Measurements from ENCODE around the gene SLC51B.
A peak's percentile ranks its signal among the peaks of the same experiment; 100 is the strongest.
"Not testable (repeated sequence)": the region's sequence is repeated elsewhere in the genome, so short reads cannot be mapped to it uniquely, and the experiment has no call there.

The SLC51B gene

DNA sequence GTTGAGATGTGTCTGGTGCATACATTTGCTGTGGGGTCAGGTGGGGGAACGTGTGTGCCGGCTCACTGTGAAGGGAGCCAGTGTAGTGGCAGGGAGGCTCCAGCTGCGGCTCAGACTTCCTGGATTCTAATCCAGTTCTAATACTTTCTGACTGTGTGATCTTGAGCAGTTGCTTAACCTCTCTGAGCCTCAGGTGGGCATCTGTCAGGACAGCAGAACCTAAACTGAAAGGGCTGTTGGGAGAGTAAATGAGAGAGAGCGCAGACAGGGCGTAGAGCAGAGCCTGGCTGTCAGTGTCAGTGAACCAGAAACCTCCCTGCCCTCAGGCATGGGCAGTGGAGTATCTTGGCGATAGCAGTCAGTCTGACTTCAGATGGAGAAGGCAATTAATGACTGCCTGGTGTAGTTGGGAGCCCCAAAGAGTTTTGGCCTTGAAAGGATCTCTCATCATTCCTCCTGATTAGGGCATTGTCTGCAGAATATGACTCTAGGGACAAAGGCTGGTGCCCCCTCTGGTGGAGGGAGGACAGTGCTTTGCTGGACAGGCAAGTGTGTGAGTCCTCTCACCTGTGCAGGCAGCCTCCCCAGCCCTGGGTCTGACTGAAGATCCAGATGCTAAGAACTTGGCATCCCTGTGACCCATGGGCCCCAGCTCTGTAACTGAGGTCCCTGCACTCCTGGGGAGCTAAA is 40.9 kb downstream of the SLC51B start:
- DNase-seq = peak; percentile 56

DNA sequence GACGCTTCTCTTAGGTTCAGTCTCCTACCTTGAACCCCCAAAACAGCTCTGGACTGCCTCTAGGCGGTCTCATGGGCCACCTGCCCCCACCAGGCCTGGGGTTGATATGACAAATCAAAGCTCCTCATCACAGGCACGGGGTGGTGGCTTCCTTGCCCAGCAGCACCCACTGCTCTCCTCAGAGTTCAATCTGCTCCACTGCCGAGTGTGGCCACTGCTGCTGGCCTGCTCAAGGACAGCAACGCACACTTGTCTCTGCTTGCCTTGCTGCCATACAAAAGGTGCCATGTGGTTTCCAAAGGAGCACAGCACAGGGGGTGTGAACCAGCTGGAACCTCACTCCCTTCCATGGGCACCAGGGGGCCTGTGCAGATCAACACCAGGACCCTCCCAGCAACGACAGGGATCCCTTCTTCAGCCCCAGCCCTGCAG is 41.5 kb downstream of the SLC51B start:
- peak; percentile 65 for DNase-seq

DNA sequence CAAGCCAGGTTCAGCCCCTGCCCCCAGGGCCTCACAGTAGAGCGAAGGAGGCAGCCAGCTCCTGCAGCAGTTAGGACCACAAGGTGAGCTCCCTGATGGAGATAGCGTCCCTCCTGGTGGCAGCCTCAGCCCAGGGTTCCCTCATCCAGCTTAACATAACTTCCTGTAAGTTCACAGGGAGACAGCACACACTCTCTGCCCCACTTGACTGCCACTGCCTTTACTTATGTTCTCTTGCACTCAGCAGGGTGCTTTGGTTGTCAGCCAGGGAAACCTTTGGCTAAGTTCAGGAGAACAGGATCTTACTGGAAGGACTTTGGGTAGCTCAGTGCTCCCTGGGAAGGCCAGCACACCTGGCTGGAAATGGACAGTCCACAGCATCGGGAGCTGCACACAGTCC is 42.2 kb downstream of the SLC51B start:
- DNase-seq = no peak

DNA sequence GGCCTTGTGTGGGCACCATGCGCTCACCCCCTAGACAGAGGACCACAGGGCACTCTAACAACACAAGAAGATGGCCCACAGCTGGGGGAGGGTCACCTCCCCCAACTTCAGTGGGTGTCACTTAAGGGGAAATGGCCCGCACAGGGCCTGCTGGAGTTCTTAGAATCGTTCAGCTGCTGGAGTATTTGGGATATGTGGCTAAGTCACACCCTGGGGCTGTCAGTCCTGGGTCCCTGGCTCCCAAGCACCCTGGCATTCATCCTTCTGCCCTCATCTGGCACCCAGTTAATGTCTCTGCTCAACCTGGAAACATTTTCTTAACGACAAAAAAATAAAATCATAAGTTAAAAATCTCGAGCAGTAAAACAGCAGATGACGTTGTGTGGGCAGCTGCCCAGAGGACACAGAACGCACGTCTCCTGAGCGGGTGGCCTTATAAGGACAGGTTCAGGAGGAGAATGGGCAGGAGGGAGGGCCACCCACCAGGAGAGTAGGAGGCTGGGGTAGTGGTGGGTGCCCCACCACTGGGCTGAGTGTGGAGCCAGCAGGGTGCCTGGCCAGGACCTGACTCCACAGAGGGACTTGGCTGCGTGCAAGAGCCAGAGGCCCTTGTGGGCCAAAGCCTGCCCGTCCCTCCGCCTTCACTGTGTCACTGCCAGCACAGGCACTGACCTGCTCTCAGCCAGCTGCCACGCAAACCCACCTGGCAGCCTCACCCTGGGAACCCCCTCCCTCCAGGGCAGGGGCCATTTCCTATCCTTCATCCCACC is 42.9 kb downstream of the SLC51B start:
- no peak for DNase-seq

DNA sequence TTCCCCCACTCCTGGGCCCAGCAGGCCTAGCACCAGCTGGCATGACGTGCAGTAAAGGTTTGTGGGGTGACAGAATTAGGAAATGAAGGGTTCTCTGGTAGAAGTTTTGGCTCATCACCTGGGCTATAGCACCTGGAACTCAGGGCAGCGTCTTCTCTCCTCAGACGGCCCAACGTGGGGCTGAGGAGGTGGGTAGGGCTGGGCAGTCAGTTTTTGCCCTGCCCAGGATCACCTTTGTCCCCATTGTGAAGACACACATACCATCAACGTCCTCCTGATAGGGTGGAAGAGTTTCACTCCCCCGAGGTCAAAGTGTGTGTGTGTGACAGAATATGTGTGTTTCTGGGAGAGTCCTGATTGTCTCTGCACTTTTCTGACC is 43.4 kb downstream of the SLC51B start:
- DNase-seq = no peak

DNA sequence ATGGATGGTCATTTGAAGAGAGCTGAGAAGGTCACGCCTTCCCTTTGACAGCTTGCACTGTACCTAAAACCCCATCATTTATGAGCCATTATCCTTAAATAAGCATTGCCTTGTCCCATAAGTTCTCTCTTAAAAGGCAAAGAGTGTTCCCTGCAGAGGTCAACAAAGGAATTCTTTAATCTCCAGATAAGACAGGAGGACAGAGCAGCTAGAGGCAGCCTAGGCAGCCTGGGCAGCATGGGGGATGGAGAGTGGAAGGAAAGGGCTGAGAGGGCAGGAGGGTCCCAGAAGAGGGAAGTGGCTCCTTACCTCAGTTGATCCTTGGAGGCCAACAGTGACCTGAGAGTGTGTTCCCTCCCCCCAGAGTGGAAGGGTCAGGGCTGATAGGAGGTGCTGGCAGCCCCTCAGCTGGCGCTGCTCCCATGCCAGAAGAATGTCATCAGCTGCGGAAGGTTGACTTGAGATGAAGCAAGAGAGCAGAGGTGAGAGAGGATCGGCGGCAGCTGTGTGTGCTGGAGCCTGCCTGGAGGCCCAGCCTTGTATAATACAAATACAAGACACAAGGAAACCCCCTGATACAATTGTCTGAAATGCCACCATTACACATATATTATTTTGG is 44.1 kb downstream of the SLC51B start:
- DNase-seq = no peak

DNA sequence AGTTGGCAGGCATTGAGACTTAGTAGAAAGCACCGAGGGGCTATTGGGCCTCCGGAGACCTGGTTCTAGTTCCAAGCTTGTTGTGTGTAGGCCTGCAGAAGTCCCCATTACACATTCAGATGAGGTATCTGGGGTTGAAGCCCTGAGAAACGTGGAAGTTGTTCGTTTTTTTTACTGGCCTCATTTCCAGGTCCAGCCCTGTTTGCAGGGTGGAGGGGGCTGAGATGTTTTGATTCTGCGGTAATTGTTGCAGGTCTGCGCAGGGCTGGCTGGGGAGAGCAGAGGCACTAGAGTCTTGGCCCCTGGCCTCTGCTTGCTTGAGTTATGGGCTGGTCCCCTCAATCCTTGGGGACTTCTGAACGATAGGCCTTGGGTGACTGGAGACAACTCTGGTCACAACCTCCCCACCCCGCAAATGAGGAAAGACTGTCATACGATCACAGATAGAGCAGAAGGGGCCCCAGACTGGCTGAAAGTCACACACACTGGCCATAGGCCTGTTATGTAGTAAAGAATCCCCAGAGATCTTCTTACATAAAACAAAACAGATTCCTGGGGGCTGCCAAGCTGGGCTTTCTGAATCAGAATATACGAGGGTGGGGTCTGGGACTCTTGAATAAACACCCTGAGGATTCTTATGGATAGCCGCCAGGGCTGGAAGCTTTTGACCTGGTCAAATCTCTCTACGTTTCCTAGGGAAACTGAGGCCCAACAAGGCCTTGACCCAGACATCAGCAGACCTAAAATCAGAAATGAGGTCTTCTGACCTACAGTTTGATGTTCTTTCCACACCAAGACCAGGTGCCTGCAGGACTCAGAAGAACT is 47.0 kb downstream of the SLC51B start:
- no peak for DNase-seq

DNA sequence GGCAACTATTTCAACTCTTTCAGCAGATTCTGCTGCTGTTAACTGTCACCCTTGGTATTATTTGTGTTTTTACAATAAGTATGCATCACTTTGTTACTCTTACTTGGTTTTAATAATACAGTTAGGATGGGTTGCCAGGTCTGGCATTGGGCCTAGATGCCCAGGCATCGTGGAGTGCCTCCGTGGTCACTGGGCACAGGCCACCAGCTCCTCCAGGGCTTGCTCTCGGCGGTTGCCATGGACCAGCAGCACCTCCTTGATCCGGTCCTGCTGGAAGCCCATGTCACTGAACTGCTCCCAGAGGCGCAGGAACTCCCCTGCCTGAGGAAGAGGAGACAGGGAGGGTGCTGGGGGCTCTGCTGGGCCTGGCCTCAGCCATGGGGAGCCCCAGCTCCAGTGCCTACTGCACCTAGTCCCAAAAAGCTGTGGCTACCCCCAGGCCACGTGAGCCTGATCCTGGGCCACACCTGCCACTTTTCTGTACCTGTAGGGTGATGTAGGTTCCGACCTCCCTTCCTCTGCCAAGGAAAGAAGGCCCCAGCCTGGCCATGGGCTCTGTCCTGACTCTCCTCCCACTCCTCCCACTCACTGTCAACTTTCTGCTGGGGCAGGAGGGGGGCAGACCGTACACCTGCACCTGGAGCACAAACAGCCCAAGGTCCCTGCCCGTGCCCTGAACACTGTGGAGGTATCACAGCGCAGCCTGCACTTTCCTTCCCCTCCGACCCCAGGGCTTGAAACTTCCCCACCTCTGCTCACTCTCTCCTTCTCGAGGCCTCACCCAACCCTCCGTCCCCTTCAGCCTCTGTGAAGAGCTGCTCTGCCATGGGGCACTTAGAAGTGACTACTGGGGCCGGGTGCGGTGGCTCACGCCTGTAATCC is 48.0 kb downstream of the SLC51B start:
- no peak for DNase-seq

DNA sequence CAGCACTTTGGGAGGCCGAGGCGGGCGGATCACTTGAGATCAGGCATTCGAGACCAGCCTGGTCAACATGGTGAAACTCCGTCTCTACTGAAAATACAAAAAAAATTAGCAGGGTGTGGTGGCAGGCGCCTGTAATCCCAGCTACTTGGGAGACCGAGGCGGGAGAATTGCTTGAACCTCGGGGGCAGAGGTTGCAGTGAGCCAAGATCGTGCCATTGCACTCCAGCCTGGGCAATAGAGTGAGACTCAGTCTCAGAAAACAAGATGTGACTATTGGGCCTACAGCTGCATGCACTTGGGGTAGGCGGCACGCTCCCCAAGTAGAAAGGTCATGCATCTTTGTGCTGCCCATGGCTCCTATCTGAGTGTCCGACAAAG is 48.6 kb downstream of the SLC51B start:
- not testable (repeated sequence) for DNase-seq

DNA sequence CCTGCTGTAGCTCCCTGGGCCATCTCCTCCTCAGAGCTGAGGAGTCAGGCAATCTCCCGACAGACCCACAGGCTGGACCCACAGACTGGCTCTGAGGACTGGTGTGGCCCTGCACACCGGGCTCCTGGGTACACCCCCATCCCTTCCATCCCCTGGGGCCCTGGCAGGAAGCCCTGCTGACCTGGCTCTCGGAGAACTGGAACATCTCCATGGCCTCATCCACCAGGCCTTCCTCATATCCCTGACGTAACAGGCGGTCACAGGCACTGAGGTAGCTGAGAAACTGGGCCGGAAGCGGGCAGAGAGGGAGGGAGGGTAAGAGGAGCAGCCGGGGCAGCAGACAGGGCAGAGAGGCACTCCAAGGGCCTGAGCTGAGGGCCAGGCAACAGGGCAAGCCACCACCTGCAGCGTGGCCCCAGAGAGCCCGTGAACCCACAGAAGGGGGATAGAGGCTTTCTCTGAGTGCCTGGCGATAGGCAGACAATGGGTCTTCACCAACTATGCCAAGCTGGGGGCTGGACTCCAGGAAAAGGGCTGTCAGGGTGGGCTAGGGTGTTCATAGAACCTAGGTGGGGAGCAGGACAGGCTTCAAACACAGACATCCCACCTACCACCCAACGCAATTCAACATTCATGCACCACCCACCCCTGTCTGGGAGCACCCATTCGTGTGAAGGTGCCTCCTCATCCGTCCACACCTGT is 49.3 kb downstream of the SLC51B start:
- DNase-seq = no peak

DNA sequence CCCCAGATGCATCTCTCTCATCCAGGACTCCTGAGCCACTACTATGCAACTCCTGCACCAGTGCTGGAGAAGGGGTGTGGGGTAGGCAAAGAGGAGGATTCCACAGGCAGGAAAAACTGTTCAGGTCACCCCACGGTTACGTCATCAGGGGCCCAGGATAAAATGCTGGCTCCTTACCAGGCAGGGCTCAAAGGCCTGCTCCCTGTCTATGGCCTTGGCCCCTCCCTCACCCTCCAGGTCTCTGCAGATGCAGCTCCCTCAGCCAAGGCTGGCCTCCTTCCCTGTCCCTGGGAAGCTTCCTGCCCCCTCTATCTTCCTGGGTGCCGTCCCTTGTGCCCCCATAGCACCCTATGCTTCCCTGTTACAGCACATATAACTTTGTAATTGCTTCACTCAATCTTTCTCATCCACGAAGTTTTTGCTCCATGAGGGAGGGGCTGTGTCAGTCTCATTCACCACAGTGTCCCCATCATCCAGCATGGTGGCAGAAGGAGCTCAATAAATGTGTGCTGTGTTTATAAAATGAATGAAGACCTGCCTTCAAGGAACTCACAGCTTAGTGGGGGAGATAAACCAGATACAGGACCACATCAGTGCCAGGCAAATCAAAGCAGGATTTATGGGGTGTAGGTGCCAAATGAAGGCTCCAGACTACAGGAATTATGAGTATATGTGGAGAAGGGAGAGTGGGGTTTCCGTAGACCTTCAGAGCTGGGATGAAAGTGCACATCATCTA is 50.0 kb downstream of the SLC51B start:
- no peak for DNase-seq

DNA sequence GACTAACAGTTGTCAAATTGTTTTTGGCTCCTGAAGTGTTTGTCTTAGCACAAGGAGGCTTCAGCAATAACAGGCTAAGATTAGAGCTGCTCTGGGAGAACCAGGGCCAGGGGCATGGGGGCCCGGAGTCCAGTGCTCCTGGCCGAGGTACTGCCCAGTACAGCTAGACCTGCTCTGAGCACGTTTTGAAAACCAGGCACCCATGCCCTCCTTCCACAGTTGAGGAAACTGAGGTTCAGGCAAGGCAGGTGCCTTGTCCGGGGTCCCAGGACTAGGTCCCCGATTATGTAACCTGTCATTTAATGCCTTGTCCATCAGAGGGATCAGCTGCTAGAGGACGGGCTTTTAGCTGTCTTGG is 50.5 kb downstream of the SLC51B start:
- DNase-seq = no peak

DNA sequence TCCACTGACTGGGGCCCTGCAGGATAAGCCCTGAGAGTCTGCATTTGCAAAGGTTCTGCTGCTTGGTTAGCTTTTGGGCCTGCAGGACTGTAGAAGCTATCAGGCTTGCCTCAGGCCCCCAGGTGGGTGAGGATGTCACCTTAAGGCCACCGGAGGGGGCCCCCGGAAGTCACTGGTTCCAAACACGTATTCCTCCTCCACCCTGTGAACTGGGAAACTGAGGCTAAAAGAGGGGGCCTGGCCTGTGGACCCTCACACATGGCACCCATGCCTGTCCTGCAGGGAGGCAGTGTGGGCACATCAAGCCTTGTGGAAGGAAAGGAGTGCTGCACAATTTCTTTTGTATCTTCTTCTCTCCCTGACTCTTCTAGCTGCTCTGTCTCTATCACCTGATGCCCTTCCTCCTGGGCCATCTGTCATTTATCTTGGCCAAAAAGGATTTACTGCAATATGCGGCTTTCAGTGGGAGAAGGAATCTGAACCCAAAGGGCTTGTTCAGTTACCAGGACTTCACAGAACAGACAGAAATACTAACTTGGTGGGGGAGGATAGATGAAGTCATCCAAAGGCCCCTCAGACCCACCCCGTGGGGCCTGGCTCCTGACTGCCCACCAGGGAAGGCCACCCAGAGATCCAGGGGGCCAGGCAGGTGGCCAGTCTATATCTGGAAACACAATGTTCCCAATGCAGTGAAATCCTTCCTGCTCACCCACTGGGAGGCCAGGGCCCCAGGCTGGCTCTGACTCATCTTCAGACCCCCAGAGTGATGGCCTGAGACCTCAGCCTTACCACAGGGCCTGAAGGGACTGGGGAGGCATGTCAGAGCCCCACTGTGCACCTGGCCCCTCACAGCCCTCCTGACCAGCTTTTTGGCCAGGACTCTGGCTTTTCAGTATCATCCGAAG is 51.5 kb downstream of the SLC51B start:
- peak; percentile 69 for DNase-seq

DNA sequence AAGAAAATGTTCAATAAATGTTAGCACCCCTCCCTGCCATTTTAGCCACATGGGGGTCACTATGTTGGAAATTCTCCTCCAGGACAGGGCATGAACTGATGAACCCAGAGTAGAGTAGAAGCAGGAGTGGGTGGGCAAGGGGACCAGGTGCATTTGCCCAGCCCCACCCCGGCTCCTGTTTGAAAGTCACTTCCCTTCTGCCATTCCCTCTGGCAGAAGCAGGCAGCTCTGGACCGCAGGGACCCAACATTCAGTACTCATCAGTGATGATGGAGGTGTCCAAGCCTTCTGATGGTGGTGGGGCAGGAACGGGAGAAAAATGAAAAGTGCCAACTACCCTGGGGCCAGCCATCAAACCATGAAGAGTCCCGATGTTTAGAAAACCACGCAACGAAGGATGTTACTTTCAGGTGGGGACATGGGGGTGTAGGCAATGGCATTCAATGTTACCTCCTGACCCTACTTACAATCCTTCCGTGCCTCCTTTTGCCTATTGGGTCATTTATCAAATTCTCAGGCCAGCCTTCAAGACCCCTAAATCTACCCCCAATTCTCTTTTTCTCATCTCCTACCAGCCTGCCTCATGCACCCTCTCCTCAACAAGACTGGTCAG is 52.6 kb downstream of the SLC51B start:
- no peak for DNase-seq

DNA sequence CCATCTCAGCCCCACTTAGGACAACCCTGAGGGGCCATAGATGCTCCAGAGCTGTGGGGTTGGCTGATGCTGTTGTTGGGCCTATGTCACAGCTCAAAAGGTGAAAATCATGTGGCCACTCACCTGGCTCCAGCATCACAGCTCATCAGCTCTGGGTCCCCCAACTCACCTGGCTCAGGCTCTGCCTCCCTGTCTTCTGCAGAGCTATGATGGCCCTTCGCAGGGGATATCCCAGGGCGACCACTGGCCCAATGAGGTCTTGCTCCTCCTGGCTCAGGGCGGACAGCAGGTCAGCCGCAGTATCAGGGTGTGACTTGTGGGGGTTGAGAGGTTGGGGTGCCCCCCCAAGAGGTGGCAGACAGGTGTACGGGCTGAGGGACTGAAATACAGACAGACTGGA is 54.1 kb downstream of the SLC51B start:
- no peak for DNase-seq

DNA sequence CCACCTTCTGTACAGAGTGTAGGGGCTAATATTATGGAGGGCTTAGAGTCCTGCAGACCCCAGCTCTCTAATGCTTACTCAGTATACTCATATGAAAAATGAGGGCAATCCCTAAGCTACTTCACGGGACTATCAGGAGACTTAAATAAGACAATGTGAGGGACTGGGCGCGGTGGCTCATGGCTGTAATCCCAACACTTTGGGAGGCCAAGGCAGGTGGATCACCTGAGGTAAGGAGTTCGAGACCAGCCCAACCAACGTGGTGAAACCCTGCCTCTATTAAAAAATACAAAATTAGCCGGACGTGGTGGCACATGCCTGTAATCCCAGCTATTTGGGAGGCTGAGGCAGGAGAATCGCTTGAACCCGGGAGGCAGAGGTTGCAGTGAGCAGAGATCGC is 54.6 kb downstream of the SLC51B start:
- not testable (repeated sequence) for DNase-seq

DNA sequence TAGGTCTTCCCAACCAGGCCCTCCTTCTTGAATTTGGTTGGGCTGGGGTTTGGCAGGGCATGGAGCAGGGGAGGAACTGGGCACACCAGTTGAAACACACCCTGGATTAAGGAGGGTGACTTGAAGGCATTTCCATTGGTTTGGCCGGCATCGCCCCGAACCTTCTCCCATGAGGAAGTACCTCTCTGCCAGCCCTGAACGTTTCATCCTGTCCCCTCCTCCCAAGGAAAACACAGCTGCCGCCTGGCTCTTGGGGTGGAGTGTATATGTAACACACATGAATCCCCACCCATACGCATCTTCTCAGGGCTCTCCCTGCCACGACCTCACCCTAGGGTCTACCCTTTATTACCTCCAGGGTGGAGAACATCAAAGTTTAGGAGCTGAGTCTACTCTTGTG is 55.3 kb downstream of the SLC51B start:
- DNase-seq = no peak

DNA sequence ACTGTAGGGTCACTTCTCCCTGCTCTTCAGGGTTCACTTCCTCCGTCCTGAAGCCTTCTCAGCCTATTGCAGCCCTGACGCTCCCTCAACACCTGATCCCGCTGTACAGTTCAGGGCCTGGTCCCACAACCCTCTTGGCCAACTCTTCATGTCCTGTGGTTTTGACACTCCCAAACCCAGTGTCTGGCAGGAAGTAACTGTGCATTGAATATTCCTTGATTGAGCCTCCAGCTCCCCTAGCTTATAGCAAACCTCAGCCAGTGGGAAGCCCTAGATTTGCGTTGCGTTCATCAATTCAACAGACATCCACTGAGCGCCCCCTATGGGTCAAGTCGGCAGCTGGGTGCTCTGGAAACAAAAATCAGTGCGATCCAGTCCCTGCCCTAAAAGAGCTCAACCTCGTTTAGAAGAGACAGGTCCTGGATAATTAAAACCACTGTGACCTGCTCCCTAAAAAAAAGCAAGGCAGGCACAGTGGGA is 56.3 kb downstream of the SLC51B start:
- peak; percentile 73 for DNase-seq

Data from NCI-H82 (cell line).